PC-9 (cell line): ENCODE results near the gene MYH3. TPM values are rescaled to one million over a fixed set of nuclear protein-coding genes. Genes with fewer than 3 reads are reported as not detected.

Experiments used
- BruUV-seq: library from RNA; stranded (reverse); fragments of 400-500 nt; replicated peaks from 2 replicates; lab custom pipeline; 2021; lab: Mats Ljungman, UMichigan
- CTCF ChIA-PET: fragments of 300-600 bp; sonication (Branson Sonifier 250); formaldehyde crosslinking; loops from one replicate; lab custom pipeline; 2022; ENCODE audit warnings: antibody characterized with exemption; lab: Charles Lee
- POLR2A ChIA-PET: fragments of 300-600 bp; sonication (Branson Sonifier 250); formaldehyde crosslinking; loops from one replicate; lab custom pipeline; 2022; ENCODE audit warnings: antibody characterized with exemption; ENCODE audit not compliant: unreplicated experiment; lab: Charles Lee
- DNase-seq, 2 experiments: peaks; one replicate each; pipeline versions ENCODE4 v3.0.0 to v3.0.0-alpha.2; 2015 to 2022; ENCODE audit warnings: mixed read lengths in 1 of 2
- H2AFZ ChIP-seq: fragments of 200-600 bp; sonication (generic); 2 replicates; pipeline ENCODE4 v1.8.1; 2017; ENCODE audit warnings: antibody characterized with exemption
- H3F3A ChIP-seq: fragments of 200-600 bp; sonication (generic); 2 replicates; pipeline ENCODE4 v1.8.1; 2017; ENCODE audit warnings: antibody characterized with exemption, mild to moderate bottlenecking, low read depth; ENCODE audit not compliant: insufficient read depth
- H3K27ac ChIP-seq: fragments of 200-600 bp; sonication (generic); 2 replicates; pipeline ENCODE4 v1.6.1; 2016; ENCODE audit warnings: mixed run types
- H3K27me3 ChIP-seq: fragments of 200-600 bp; sonication (generic); 2 replicates; pipeline ENCODE4 v1.6.1; 2016; ENCODE audit warnings: low read depth, mixed run types; ENCODE audit not compliant: insufficient read depth
- H3K36me3 ChIP-seq: fragments of 200-600 bp; sonication (generic); 2 replicates; pipeline ENCODE4 v1.6.1; 2016; ENCODE audit warnings: low read depth, mixed run types
- H3K4me1 ChIP-seq: fragments of 200-600 bp; sonication (generic); replicated peaks from 2 replicates; pipeline ENCODE4 v1.6.1; 2016; ENCODE audit warnings: mixed run types; ENCODE audit not compliant: insufficient read depth
- H3K4me2 ChIP-seq: fragments of 200-600 bp; sonication (generic); 2 replicates; pipeline ENCODE4 v1.6.1; 2017; ENCODE audit warnings: mixed run types
- H3K4me3 ChIP-seq: fragments of 200-600 bp; sonication (generic); 2 replicates; pipeline ENCODE4 v1.6.1; 2016; ENCODE audit warnings: mixed run types
- H3K79me2 ChIP-seq: fragments of 200-600 bp; sonication (generic); 2 replicates; pipeline ENCODE4 v1.6.1; 2017; ENCODE audit warnings: low read depth, mixed run types
- H3K9me2 ChIP-seq: fragments of 200-600 bp; sonication (generic); 2 replicates; pipeline ENCODE4 v1.8.1; 2017; ENCODE audit warnings: mild to moderate bottlenecking; ENCODE audit not compliant: insufficient read depth
- H3K9me3 ChIP-seq: fragments of 200-600 bp; sonication (generic); 2 replicates; pipeline ENCODE4 v1.8.1; 2016; ENCODE audit warnings: low read depth; ENCODE audit not compliant: insufficient read depth
- H4K20me1 ChIP-seq: fragments of 200-600 bp; sonication (generic); 2 replicates; pipeline ENCODE4 v1.8.1; 2017; ENCODE audit not compliant: insufficient read depth
- EZH2 ChIP-seq: fragments of 200-600 bp; sonication (generic); IDR thresholded peaks from 2 replicates; pipeline ENCODE4 v1.8.0; 2017; ENCODE audit warnings: antibody characterized with exemption, low read depth
- intact Hi-C: fragments of 100-400 bp; cut with micrococcal nuclease; formaldehyde crosslinking; loops from one replicate; pipeline ENCODE4 v1.10.0; 2022; ENCODE audit not compliant: unreplicated experiment
- total RNA-seq: library from RNA; stranded (reverse); gene quantifications from 2 replicates; pipeline ENCODE4 v1.2.3, GENCODE V29; 2021
- TF ChIP-seq, protein P1 (sequence below): fragments of 200-600 bp; sonication (generic); conservative IDR thresholded peaks from 2 replicates; pipeline ENCODE4 v1.6.1; 2017; ENCODE audit warnings: mixed run types, antibody characterized with exemption, mild to moderate bottlenecking, moderate library complexity

Gene MYH3
- total RNA-seq, 1 experiment from 2014 or later: 0.07 TPM

DNA sequence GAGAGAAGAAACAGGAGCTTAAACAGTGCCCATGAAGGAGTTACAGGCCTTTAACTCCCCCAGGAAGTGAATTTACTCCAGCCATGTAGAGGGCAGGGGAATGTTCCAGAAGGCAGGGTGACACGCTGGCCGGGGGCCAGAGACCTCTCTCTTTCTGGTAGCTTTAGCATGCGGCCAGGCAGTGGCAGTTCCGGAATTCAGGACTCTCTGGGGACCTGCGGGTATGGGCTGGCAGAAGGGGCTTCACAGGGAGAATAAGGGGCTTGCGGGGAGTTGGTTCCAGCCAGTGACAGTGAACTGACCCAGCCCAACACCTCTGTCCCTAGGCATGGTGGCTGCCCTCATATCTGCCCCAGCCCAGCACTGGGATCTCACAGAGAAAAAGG is 40.0 kb downstream of the MYH3 start:
- Histone ChIP-seq H3K4me2 (no peak overlapping the region), H3K79me2 (no peaks in the 10 kb centered on the region), H3K27ac (no peak overlapping the region), H3K4me3 (no peak overlapping the region), H2AFZ (no peak overlapping the region), H3K36me3 (no peaks in the 10 kb centered on the region), H3K9me3 (no peaks in the 10 kb centered on the region), H3K4me1 (no peaks in the 10 kb centered on the region), H4K20me1 (no peaks in the 10 kb centered on the region), H3K27me3 (peaks cover 11% of the 10 kb centered on the region), H3K9me2 (no peaks in the 10 kb centered on the region), H3F3A (no peaks in the 10 kb centered on the region)
- no peak for DNase-seq
- ChIA-PET CTCF (interaction anchor here (0.6 to 1.9 kb wide), 4 partner anchors 23 to 693 kb away, joined by 3 to 6 read pairs (median 4); no protein-coding TSS in a partner anchor), POLR2A (no interaction called here)
- intact Hi-C loops: loop anchor here (10.0 kb wide), 2 partner anchors 322 to 892 kb away; no protein-coding TSS in a partner anchor
- BruUV-seq: no TSS peak
- TF ChIP-seq, protein P1, sequence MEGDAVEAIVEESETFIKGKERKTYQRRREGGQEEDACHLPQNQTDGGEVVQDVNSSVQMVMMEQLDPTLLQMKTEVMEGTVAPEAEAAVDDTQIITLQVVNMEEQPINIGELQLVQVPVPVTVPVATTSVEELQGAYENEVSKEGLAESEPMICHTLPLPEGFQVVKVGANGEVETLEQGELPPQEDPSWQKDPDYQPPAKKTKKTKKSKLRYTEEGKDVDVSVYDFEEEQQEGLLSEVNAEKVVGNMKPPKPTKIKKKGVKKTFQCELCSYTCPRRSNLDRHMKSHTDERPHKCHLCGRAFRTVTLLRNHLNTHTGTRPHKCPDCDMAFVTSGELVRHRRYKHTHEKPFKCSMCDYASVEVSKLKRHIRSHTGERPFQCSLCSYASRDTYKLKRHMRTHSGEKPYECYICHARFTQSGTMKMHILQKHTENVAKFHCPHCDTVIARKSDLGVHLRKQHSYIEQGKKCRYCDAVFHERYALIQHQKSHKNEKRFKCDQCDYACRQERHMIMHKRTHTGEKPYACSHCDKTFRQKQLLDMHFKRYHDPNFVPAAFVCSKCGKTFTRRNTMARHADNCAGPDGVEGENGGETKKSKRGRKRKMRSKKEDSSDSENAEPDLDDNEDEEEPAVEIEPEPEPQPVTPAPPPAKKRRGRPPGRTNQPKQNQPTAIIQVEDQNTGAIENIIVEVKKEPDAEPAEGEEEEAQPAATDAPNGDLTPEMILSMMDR: no peak
- no peak for TF ChIP-seq EZH2

GRCh38 chr17:10616502-10617119 is 40.5 kb downstream of the MYH3 start:
- Histone ChIP-seq H3K79me2 (no peaks in the 10 kb centered on the region), H2AFZ (no peak overlapping the region), H3K36me3 (no peaks in the 10 kb centered on the region), H3K9me3 (no peaks in the 10 kb centered on the region), H4K20me1 (no peaks in the 10 kb centered on the region), H3K27ac (no peak overlapping the region), H3K4me3 (no peak overlapping the region), H3F3A (no peaks in the 10 kb centered on the region), H3K4me1 (no peaks in the 10 kb centered on the region), H3K4me2 (no peak overlapping the region), H3K9me2 (no peaks in the 10 kb centered on the region), H3K27me3 (peaks cover 8% of the 10 kb centered on the region)
- POLR2A ChIA-PET: no interaction called here
- peak in 1 of 2 experiments; percentile 62 for DNase-seq
- no TSS peak for BruUV-seq
- intact Hi-C loops: loop anchor here (10.0 kb wide), 2 partner anchors 322 to 892 kb away; no protein-coding TSS in a partner anchor
- CTCF ChIA-PET: interaction anchor here (0.6 to 1.9 kb wide), 4 partner anchors 23 to 692 kb away, joined by 3 to 6 read pairs (median 4); no protein-coding TSS in a partner anchor
- no peak for TF ChIP-seq EZH2
- TF ChIP-seq, protein P1: peak; percentile 94

DNA sequence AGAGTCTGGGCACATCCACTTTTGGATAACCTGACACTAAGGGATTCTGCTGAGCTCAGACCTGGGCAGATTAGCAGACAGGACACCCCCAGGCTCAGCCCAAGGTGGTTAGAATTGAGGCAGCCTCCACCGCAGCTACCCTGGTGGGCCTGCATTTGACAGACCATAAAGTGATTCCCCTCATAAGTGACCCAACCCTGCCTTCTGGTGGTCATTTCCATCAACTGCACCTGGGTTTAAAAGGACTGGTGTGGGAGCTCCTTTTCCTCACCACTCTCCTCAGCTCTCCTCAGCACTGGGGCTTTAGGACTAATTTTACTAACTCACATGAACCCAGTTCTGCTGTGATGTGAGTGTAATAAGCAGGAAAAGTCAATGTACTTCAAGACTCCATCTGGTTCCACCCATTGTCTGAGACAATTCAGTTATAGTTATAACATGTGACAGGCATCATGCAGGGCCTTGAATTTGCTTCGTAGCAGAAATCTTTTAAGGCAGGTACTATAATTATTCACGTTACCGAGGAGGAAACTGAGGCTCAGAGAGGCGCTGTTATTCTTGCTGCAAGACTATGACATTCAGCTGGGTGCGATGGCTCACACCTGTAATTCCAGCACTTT is 42.5 kb downstream of the MYH3 start:
- ChIA-PET POLR2A (no interaction called here), CTCF (interaction anchor here (0.6 to 1.0 kb wide), 3 partner anchors 32 to 864 kb away, joined by 3 to 4 read pairs (median 3); no protein-coding TSS in a partner anchor)
- Histone ChIP-seq H3K9me2 (no peaks in the 10 kb centered on the region), H3K27me3 (peaks cover 6% of the 10 kb centered on the region; the same call in 1 of the 2 replicates), H3K4me3 (no peak overlapping the region), H3K4me2 (no peak overlapping the region), H2AFZ (no peak overlapping the region), H3K27ac (no peak overlapping the region), H3F3A (no peaks in the 10 kb centered on the region), H3K9me3 (no peaks in the 10 kb centered on the region), H3K36me3 (no peaks in the 10 kb centered on the region), H3K4me1 (no peaks in the 10 kb centered on the region), H4K20me1 (no peaks in the 10 kb centered on the region), H3K79me2 (no peaks in the 10 kb centered on the region)
- TF ChIP-seq EZH2: no peak
- TF ChIP-seq, protein P1: peak; percentile 70
- BruUV-seq: no TSS peak
- DNase-seq: peak in 1 of 2 experiments; percentile 42
- intact Hi-C loops: loop anchor here (1.0 to 10.0 kb wide), 3 partner anchors 287 to 890 kb away; no protein-coding TSS in a partner anchor
